ENCODE data around the gene TRPV3.
"Not testable (repeated sequence)": the region's sequence is repeated elsewhere in the genome, so short reads cannot be mapped to it uniquely, and the experiment has no call there.

The TRPV3 gene

GRCh38 chr17:3573246-3574100 is 15.9 kb upstream of the TRPV3 start:
- no peak for DNase-seq

GRCh38 chr17:3572231-3572630 is 14.6 kb upstream of the TRPV3 start:
- DNase-seq: no peak

- DNase-seq: no peak
Measured at GRCh38 chr17:3571043-3571900, 13.7 kb upstream of the TRPV3 start.

GRCh38 chr17:3569534-3570137 is 12.0 kb upstream of the TRPV3 start:
- no peak for DNase-seq

- DNase-seq: no peak
Measured at GRCh38 chr17:3566551-3566950, 8.9 kb upstream of the TRPV3 start.

- DNase-seq: no peak
Measured at GRCh38 chr17:3565143-3565542, 7.5 kb upstream of the TRPV3 start.

- DNase-seq: not testable (repeated sequence)
Measured at GRCh38 chr17:3564241-3564640, 6.6 kb upstream of the TRPV3 start.

- no peak for DNase-seq
Measured at GRCh38 chr17:3559270-3559645, 1.6 kb upstream of the TRPV3 start.

GRCh38 chr17:3558603-3559269 is 1.1 kb upstream of the TRPV3 start:
- no peak for DNase-seq

- no peak for DNase-seq
Measured at GRCh38 chr17:3556916-3557767, 470 bp downstream of the TRPV3 start.

GRCh38 chr17:3556239-3556915 is 1.2 kb downstream of the TRPV3 start:
- no peak for DNase-seq

- DNase-seq: no peak
Measured at GRCh38 chr17:3555189-3555796, 2.3 kb downstream of the TRPV3 start.

GRCh38 chr17:3554440-3554839 is 3.2 kb downstream of the TRPV3 start:
- no peak for DNase-seq

GRCh38 chr17:3553419-3554401 is 3.9 kb downstream of the TRPV3 start:
- DNase-seq: no peak

GRCh38 chr17:3552916-3553315 is 4.7 kb downstream of the TRPV3 start:
- DNase-seq: no peak

- no peak for DNase-seq
Measured at GRCh38 chr17:3551189-3551588, 6.4 kb downstream of the TRPV3 start.

- DNase-seq: no peak
Measured at GRCh38 chr17:3549610-3550162, 7.9 kb downstream of the TRPV3 start.

- no peak for DNase-seq
Measured at GRCh38 chr17:3547628-3548027, 10.0 kb downstream of the TRPV3 start.

- DNase-seq: no peak
Measured at GRCh38 chr17:3546997-3547396, 10.6 kb downstream of the TRPV3 start.
